CD4-positive, alpha-beta T cell treated with Interleukin-12 subunit alpha and Interleukin-12 subunit beta, for 1 hour (primary cell): Measurements from ENCODE around the gene CYP20A1.
"Not testable (repeated sequence)": the region's sequence is repeated elsewhere in the genome, so short reads cannot be mapped to it uniquely, and the experiment has no call there.

Experiments used
- DNase-seq: peaks from one replicate; pipeline ENCODE4 v3.0.0-alpha.2; 2020

Gene CYP20A1

GRCh38 chr2:203286532-203286931 lies 47.7 kb downstream of the CYP20A1 start:
- no peak for DNase-seq

- DNase-seq = no peak
Measured at GRCh38 chr2:203301667-203302066, 62.8 kb downstream of the CYP20A1 start.

- DNase-seq = not testable (repeated sequence)
Measured at GRCh38 chr2:203302586-203302985, 63.8 kb downstream of the CYP20A1 start.

GRCh38 chr2:203310688-203311436 lies 72.0 kb downstream of the CYP20A1 start:
- DNase-seq = no peak

GRCh38 chr2:203326356-203326755 lies 87.5 kb downstream of the CYP20A1 start:
- no peak for DNase-seq

GRCh38 chr2:203327582-203327900 lies 88.7 kb downstream of the CYP20A1 start:
- no peak for DNase-seq

- DNase-seq = peak; percentile 73
Measured at GRCh38 chr2:203327901-203328759, 89.3 kb downstream of the CYP20A1 start, which contains the start of gene ABI2. TSS of gene ABI2 (plus strand) at chr2:203328394. CDS start at chr2:203328515, 121 bp downstream.

- DNase-seq = peak; percentile 17
Measured at GRCh38 chr2:203328760-203329540, 90.1 kb downstream of the CYP20A1 start.

GRCh38 chr2:203330434-203330833 lies 91.6 kb downstream of the CYP20A1 start:
- no peak for DNase-seq

GRCh38 chr2:203338322-203338721 lies 99.5 kb downstream of the CYP20A1 start:
- no peak for DNase-seq

GRCh38 chr2:203340791-203341487 lies 102.1 kb downstream of the CYP20A1 start:
- no peak for DNase-seq

- no peak for DNase-seq
Measured at GRCh38 chr2:203341741-203342310, 103.0 kb downstream of the CYP20A1 start.

GRCh38 chr2:203342374-203342773 lies 103.6 kb downstream of the CYP20A1 start:
- not testable (repeated sequence) for DNase-seq

- DNase-seq = no peak
Measured at GRCh38 chr2:203344667-203345066, 105.8 kb downstream of the CYP20A1 start.

- no peak for DNase-seq
Measured at GRCh38 chr2:203346612-203347011, 107.8 kb downstream of the CYP20A1 start.

GRCh38 chr2:203347375-203347774 lies 108.6 kb downstream of the CYP20A1 start:
- no peak for DNase-seq

GRCh38 chr2:203352604-203353255 lies 113.9 kb downstream of the CYP20A1 start:
- DNase-seq = no peak

GRCh38 chr2:203354966-203355365 lies 116.1 kb downstream of the CYP20A1 start:
- DNase-seq = no peak
